Measurements from ENCODE around the gene RNF144B.

- TF ChIP-seq JUNB (IDR thresholded peaks at IDR 0.05; ENCODE audit: unreplicated experiment) (no peak), CTCF (conservative IDR thresholded peaks at IDR 0.05; ENCODE audit: low read depth in 2 of 2) (no peak), POLR2AphosphoS5 (IDR thresholded peaks at IDR 0.05; ENCODE audit: low read depth) (no peak), EZH2 (IDR thresholded peaks at IDR 0.05; ENCODE audit: low read depth, unreplicated experiment) (no peak)
Measured at GRCh38 chr6:18473755-18474154, 86.6 kb downstream of the RNF144B start.
